ENCODE measurements around the gene IPO4. TPM values are rescaled to one million over a fixed set of nuclear protein-coding genes. Genes with fewer than 3 reads are reported as not detected.

Gene IPO4
- 42.3 and 84.2 TPM in 2 replicates for total RNA-seq

DNA sequence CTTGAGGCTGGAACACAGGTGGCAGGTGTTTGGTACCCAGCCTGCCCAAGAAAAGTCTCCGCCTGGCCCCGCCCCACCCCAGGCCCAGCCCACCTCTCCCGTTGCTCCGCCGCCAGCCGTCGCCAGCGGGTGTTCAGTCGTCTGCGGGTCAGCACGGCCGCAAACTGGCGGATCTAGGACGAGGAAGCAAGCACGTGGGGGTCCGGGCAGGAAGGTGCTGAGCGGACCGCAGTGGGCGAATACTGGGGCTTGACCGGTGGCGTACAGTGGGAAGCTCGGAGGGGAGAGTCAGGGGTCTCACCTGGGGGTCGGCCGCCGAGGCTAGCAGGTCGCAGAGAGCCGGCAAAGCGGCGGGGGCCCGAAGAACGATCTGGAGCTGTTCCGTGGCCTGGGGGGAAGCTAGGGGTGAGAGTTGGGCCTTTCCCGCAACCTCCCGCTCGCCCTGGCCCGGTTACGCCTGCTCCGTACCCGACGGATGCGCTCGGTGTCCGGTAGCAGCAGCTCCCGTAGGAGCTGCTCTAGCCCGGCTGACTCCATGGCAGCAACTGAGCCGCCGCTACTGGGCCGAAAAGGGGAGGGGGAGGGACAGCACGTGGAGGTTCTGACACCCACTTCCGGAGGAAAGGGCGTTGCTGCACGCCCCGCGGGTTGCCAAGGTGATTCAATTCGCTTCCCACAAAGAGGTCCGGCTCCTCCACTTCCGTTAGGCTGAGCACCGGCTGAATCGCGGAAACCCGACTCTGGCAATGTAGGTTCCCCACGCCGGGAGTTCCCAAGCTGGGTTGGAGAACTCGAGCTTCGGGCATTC, at the start of gene IPO4:
Gene IPO4 (minus strand): TSS at position 566 of the 808 bp plus-strand sequence. CDS start 29 bp downstream, at position 537.

DNA sequence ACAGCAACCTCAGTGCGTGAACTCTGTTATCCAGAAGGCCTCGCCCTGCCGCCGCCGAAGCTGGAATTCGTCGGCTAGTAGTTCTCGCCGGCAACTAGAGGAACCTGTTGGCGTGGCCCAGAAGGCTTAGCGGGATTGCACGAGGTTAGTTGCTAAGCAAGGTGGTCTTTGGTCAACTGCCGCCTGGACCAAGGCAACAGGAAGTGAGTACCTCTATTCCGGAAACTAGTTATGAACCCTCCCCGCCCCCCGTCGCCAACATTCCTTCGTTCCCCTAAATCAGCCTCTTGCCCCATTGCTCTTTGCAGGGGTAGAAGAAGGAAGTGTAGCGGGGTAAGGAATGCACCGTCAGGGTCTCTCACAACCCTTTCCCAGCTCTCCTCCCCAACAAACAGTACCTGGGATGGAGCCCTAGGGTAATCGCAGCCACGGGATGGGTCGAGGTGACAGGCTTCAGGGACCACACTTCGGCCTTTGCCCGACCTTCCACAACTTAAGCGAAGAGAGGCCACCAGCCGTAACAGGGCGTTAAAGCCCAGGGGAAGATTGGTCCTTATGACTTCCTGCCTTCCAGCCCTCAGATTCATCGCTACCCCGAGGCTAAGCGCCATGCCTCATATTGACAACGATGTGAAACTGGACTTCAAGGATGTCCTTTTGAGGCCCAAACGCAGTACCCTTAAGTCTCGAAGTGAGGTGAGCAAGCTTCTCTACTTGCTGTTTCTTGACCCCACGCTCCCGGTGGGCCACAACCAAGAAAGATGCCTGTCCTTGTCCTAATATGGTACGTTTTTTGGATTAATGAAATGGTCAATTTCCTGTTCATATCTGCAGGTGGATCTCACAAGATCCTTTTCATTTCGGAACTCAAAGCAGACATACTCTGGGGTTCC, 44.3 kb upstream of the IPO4 start, which contains the start of gene GMPR2:
Gene GMPR2 (plus strand): TSS at position 285 of the 893 bp plus-strand sequence. CDS start 325 bp downstream, at position 610.

GRCh38 chr14:24232121-24232644, 43.6 kb upstream of the IPO4 start, which contains the start of gene NEDD8:
Gene NEDD8, minus strand, starts transcription at chr14:24232367. Its CDS starts 100 bp downstream, at chr14:24232267.

DNA sequence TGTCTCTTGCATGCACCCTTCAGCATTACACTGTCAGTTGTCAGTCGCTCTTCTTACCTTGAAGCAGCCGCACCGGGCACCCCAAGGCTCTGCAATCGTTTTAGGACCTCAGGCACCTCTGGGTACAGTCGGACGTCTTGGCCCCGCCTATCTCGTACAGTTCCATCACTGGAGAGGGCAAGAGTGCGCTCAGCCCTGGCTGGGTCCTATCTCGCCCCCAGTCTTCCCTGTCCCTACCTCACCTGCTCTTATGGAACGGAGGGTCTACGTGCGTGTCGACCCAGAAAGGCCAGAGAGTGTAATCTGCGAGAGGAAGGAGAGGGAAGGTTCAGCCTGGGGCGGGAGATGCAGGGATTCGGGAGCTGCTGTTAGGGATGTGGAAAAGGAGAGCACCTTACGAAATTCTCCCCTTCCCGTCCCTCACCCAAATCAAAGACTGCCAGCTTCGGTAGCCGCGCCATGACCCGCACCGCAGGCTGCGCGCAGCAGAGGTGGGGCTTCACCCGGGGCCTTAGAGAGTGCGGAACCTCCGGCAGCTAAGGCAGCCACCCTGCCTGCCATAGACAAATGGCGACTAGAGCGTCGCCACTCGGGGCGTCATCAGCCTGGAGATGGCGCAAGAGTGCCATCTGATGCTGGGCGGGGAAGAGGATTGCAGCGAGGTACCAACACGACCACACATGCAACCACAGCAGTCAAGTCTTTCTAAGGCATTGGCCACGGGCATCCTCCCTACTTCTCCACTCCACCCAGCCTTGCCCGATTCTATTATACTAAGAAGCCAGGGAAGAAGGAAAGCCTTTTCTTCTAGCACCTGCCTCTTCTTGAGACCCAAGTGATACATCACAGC, 27.1 kb upstream of the IPO4 start, which contains the start of gene MDP1:
Gene MDP1 (minus strand): TSS at position 572 of the 850 bp plus-strand sequence. CDS start 111 bp downstream, at position 461.

GRCh38 chr14:24212924-24213865, 24.6 kb upstream of the IPO4 start, which contains the start of gene CHMP4A:
Gene CHMP4A, minus strand, starts transcription at chr14:24213488. Its CDS starts 49 bp downstream, at chr14:24213439.

DNA sequence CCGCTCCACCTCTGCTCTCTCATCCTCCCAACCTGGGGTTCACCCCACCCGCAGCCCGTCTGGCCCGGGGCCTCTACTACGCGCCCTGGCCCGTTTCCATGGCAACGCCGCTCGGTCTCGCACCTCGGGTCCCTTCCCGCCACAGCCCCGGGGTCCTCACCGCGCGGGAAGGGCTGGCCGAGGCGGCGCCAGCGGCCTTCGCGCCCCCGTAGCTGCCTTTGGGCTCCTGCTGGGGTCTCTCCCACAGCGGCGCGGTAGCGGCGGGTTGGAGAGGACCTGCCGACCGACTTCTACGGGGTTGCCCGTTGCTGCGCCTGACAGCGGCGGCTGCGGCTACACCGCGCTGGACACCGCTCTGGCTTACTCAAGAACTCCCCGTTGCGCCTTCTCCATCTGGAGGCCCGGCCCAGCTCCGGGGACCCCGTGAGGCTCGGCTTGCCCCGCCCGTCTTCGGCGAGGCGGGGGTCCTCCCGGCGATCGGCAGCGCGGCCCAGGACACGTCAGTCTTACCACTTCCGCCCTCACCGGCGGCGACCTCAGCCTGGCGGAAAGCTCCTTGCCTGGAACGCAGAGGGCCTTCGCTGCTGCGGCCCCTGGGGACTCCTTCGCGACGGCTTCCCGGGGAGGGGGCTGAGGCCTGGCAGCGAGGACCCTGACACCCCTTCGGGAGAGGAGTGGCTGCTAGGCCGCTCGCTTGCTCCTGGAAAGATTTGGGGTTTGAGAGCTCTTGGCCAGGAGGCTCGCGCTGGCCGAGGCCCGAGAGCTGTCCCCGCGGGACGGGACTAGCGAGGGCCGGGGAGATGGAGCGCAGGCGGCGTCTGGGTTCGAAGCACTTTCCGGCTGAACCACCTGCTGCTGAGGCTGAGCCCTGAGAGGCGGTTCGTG, 6.8 kb upstream of the IPO4 start, which contains the start of gene TM9SF1:
Gene TM9SF1 (minus strand): TSS at position 256 of the 885 bp plus-strand sequence. CDS start 422 bp downstream, outside the sequence.

GRCh38 chr14:24171422-24172260, 17.0 kb downstream of the IPO4 start, which contains the start of gene REC8:
Gene REC8, plus strand, starts transcription at chr14:24172080. Its CDS starts 473 bp downstream, at chr14:24172553.

DNA sequence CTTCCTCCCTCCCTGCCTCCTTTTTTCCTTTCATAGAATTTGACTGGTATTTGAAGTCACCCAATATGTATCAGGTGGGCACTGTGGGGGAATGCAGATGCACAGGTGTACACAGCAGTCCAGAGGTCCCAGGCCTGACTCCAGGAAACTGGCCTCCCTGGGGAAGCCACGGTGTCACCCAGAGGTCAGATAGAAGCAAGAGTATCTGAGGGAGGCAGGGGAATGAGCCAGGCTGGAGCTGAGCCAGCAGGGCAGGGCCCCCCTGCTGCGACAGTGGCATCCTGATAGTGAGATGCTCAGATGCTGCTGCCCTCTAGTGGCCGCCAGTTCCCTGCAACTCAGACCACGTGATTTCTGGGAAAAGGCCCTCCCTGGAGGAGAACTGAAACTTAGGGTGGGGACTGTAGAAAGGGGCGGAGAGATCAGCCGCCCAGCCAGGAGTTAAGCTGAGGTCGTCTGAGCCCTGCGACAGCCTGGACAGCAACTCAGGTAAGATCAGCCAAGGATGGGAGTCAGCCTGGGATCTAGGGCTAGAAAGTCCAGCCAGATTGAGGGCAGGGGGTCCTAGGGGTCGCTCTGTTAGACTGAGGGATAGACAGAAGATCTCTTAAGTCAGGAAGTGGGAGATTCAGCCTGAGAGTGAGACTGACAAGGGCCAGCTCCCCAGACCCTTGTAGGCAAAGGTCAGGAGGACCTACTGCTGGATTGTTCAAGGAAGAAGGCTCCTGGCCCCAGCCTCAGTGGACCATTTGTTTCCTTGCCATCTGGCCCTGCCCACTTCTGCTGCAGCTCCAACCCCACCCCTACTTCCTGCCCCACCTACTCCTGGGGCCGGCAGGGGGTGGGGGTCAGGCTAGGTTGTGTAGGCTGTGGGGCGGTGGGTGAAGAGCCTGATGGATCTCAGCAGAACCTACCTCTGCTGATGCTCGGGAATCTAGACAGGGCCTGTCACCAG, 27.5 kb downstream of the IPO4 start, which contains the start of gene IRF9:
Gene IRF9 (plus strand): TSS at position 416 of the 955 bp plus-strand sequence. CDS start 880 bp downstream, outside the sequence.

GRCh38 chr14:24146978-24147760, 41.4 kb downstream of the IPO4 start, which contains the start of gene RNF31:
Gene RNF31, plus strand, starts transcription at chr14:24147498. Its CDS starts 201 bp downstream, at chr14:24147699.

DNA sequence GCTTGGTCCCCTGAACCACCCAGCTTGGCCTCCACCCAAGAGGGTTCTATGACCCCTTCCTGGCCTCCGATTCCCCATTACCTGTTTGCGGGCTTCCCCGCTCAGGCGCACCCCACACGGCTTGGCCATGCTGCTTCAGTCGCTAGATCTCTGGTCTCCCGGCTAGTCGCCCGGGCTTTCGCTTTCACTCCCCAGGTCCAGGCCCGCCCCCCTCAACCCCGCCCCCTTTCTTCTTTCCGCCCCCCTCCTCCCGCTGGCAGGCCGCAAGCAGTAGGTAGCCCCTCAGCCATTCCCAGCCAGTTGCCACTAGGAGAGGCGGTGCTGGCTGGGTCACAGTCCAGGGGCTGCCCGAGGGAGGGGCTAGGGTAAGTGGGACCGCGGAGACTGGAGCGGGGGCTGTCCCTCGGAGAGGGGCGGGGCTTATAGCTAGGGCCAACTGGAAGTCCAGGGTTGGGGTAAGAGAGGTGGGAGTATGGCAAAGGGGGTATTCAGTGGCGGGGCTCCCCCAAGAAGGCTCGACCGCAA, 42.1 kb downstream of the IPO4 start, which contains the start of gene PSME2:
Gene PSME2 (minus strand): TSS at position 158 of the 525 bp plus-strand sequence. CDS start 29 bp downstream, at position 129.

DNA sequence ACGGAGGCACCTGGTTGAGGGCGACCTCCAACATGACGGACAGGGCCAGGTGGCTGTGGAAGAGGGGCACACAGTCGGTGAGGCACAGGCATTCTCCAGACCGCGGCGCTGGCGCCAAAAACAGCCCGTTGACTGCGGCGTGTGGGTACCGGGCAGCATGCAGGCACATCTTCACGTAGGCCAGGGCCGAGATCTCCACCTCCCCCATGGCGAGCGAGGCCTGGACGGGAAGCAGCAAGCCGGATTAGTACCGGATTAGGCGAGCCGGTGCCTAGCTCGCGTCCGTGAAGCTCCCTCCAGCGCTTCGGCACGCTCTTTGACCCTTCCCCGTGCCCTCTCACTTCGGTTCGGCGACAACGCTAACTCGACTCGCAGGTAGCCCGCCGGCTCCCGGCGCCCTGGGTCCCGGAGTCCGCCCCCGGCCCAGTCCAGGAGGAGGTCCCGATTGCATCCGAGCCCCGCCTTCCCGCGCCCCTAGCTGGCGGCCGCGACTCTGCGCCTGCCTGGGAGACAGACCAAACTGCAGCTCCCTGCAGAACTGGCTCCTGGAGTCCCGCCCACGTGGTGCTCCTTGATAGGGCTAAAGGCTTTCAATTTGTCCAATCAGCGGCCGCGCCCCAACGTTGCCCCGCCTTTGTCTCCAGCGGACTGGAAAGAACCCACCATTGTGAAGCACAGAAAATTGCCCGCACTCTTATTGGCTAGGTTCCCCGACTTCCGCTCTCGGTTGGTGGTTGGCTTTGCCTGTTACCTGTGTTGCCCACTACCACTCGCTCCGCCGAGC, 47.3 kb downstream of the IPO4 start, which contains the start of gene EMC9:
Gene EMC9 (minus strand): TSS at position 495 of the 784 bp plus-strand sequence. CDS start 287 bp downstream, at position 208.

GRCh38 chr14:24135834-24136683, 52.6 kb downstream of the IPO4 start, which contains the start of gene PSME1:
Gene PSME1, plus strand, starts transcription at chr14:24136194. Its CDS starts 69 bp downstream, at chr14:24136263.

GRCh38 chr14:24130380-24130716, 58.3 kb downstream of the IPO4 start, which contains the start of gene FITM1:
Gene FITM1, plus strand, starts transcription at chr14:24130659. Its CDS starts 905 bp downstream, at chr14:24131564.

